ENCODE results near the gene MRPL2.

DNA sequence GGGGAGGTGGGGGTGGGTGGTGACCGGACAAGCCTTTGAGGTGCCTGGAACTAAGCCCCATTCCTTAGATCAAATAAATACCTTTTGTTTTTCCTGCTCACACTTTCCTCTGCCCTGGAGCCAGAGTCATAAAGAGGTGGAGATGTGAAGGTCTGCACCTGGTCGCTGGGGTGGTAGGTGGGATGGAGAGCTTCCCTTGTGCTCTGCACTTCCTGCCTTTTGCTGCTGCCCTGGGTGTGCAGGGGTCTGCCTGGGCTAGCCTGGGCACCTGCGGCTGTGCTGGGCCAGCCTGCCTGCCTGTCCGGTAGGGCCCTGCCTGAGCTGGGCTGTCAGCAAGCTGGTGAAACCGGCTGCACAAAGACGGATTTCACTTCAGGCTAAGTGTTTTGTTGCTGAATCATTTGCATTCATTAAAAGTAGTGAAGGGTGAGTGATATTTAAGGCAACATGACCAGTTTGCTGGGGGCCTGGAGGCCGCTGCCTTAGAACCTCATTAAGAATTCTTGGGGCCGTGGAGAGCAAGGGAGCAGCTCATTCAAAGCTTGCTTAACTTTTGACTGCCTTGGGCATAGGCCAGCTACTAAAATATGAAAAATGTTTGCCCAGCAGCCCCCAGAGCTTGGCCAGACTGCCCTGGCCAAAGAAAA lies 37.3 kb upstream of the MRPL2 start:
- no peak for TF ChIP-seq EGR1 (IDR thresholded peaks at IDR 0.05; ENCODE audit: low read depth in 2 of 2)
- TF ChIP-seq, protein P1, sequence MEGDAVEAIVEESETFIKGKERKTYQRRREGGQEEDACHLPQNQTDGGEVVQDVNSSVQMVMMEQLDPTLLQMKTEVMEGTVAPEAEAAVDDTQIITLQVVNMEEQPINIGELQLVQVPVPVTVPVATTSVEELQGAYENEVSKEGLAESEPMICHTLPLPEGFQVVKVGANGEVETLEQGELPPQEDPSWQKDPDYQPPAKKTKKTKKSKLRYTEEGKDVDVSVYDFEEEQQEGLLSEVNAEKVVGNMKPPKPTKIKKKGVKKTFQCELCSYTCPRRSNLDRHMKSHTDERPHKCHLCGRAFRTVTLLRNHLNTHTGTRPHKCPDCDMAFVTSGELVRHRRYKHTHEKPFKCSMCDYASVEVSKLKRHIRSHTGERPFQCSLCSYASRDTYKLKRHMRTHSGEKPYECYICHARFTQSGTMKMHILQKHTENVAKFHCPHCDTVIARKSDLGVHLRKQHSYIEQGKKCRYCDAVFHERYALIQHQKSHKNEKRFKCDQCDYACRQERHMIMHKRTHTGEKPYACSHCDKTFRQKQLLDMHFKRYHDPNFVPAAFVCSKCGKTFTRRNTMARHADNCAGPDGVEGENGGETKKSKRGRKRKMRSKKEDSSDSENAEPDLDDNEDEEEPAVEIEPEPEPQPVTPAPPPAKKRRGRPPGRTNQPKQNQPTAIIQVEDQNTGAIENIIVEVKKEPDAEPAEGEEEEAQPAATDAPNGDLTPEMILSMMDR (IDR thresholded peaks at IDR 0.05; ENCODE audit: low read depth, low read length, missing input control): no peak
- TF ChIP-seq, protein P2, sequence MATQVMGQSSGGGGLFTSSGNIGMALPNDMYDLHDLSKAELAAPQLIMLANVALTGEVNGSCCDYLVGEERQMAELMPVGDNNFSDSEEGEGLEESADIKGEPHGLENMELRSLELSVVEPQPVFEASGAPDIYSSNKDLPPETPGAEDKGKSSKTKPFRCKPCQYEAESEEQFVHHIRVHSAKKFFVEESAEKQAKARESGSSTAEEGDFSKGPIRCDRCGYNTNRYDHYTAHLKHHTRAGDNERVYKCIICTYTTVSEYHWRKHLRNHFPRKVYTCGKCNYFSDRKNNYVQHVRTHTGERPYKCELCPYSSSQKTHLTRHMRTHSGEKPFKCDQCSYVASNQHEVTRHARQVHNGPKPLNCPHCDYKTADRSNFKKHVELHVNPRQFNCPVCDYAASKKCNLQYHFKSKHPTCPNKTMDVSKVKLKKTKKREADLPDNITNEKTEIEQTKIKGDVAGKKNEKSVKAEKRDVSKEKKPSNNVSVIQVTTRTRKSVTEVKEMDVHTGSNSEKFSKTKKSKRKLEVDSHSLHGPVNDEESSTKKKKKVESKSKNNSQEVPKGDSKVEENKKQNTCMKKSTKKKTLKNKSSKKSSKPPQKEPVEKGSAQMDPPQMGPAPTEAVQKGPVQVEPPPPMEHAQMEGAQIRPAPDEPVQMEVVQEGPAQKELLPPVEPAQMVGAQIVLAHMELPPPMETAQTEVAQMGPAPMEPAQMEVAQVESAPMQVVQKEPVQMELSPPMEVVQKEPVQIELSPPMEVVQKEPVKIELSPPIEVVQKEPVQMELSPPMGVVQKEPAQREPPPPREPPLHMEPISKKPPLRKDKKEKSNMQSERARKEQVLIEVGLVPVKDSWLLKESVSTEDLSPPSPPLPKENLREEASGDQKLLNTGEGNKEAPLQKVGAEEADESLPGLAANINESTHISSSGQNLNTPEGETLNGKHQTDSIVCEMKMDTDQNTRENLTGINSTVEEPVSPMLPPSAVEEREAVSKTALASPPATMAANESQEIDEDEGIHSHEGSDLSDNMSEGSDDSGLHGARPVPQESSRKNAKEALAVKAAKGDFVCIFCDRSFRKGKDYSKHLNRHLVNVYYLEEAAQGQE (IDR thresholded peaks at IDR 0.05): no peak
- TF ChIP-seq GABPA (IDR thresholded peaks at IDR 0.05 in 1 of 2, conservative IDR thresholded peaks at IDR 0.05 in 1 of 2): no peak
- TF ChIP-seq HNF4G (IDR thresholded peaks at IDR 0.05): no peak
- TF ChIP-seq SP1 (IDR thresholded peaks at IDR 0.05): no peak
- TF ChIP-seq, protein P3, sequence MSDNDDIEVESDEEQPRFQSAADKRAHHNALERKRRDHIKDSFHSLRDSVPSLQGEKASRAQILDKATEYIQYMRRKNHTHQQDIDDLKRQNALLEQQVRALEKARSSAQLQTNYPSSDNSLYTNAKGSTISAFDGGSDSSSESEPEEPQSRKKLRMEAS (IDR thresholded peaks at IDR 0.05): no peak
- TF ChIP-seq YY1 (IDR thresholded peaks at IDR 0.05): no peak

Data from liver (tissue), 3 donors.